ENCODE results near the gene TEKT3.
A peak's percentile ranks its signal among the peaks of the same experiment; 100 is the strongest.

Gene TEKT3

DNA sequence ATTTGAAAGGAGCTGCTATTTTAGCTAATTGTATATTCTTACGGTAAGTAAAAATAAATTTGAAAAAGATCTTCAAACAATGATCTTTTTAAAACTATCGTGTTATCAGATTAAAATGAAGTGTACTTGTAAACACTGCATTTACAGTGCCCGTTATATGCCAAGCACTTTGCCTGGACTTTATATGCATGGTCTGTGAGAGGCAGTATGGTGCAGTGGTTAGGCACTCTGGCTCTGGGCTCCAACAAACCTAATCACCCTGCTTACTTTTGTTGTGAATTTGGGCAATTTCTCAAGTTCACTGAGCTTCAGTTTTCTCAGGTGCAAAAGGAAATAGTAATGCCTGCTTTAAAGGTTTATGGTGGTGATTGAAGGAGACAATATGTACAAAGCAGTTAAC, 77.7 kb downstream of the TEKT3 start:
- H3K4me3 ChIP-seq (ENCODE audit: low read depth, low read length) = no peak overlapping the region
- in situ Hi-C loops (cut with HindIII; ENCODE audit: low sequenced_read_pairs) = no loop called here
- TF ChIP-seq CTCF (IDR thresholded peaks at IDR 0.05; ENCODE audit: low read depth, low read length) = no peak
- no peak for DNase-seq (ENCODE audit: low read depth, low spot score)

DNA sequence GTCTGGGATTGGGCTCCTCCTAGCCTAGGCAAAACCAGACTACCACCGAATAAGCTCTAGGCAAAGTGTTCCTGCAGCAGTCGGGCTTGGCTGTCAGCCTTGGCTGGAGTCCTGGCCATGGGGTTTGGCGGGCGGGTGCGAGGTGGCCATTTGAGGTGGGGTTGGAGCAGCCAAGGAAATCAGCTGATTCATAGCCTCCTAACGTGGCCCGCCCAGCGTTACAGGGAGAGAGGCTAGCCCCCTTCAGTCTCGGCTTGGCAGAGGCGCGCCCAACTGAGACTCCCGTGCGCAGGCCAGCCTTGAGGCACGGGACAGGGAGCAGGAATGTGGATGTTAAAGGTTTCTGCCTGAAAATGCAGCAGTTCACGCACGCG, 78.2 kb downstream of the TEKT3 start:
- TF ChIP-seq CTCF (IDR thresholded peaks at IDR 0.05; ENCODE audit: low read depth, low read length) = no peak
- peak overlapping the region; percentile 80 for H3K4me3 ChIP-seq (ENCODE audit: low read depth, low read length)
- in situ Hi-C loops (cut with HindIII; ENCODE audit: low sequenced_read_pairs) = no loop called here
- peak; percentile 90 for DNase-seq (ENCODE audit: low read depth, low spot score)

DNA sequence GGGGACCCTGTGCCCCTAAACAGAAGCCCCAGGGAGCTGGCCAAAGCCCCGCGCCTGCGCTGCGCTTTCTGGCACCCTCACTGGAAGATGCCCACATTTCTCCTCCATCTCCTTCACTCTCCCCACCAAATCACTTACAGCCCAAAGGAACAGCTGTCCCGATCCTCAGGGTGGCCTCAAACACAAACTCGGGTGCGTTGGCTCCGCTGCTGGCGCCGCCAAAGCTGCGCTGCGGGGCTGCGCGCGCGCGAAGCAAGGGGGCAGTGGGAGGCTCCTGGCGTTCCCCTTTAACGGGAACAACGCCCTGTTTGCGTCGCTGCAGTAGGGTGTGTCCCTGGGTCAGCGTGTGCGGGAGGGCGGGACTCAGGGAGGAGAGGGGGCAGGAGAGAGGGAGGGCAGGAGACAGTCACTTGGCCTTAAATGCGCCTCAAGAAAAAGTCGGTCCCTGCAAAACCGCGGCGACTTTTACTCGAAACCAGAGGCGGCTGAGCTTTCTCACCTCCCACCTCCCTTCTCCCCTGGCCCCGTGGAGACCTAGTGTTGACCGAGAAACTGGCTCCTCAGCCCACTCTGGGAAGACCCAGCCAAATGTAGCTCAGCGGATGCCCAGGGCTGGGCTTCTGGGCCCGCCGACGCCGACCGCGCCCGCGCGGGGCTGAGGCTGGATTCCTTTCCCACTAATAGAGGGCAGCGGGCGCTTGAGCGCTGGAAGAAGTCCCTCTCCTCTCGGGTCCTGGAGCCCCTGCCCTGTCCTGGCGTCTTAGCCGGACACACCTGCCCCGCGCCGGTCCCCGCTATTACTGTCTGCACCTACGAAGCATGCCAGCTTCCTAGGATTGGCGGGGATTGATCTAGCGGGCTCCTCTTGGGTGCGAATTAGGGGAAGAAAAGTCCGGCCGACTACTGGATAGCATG, 78.8 kb downstream of the TEKT3 start:
- peak; percentile 30 for TF ChIP-seq CTCF (IDR thresholded peaks at IDR 0.05; ENCODE audit: low read depth, low read length)
- peak; percentile 87 for DNase-seq (ENCODE audit: low read depth, low spot score)
- in situ Hi-C loops (cut with HindIII; ENCODE audit: low sequenced_read_pairs) = no loop called here
- H3K4me3 ChIP-seq (ENCODE audit: low read depth, low read length) = peak overlapping the region; percentile 80

GRCh38 chr17:15261802-15262290, 79.6 kb downstream of the TEKT3 start:
- H3K4me3 ChIP-seq (ENCODE audit: low read depth, low read length) = peak overlapping the region; percentile 80
- no peak for TF ChIP-seq CTCF (IDR thresholded peaks at IDR 0.05; ENCODE audit: low read depth, low read length)
- DNase-seq (ENCODE audit: low read depth, low spot score) = peak; percentile 51
- in situ Hi-C loops (cut with HindIII; ENCODE audit: low sequenced_read_pairs) = no loop called here

DNA sequence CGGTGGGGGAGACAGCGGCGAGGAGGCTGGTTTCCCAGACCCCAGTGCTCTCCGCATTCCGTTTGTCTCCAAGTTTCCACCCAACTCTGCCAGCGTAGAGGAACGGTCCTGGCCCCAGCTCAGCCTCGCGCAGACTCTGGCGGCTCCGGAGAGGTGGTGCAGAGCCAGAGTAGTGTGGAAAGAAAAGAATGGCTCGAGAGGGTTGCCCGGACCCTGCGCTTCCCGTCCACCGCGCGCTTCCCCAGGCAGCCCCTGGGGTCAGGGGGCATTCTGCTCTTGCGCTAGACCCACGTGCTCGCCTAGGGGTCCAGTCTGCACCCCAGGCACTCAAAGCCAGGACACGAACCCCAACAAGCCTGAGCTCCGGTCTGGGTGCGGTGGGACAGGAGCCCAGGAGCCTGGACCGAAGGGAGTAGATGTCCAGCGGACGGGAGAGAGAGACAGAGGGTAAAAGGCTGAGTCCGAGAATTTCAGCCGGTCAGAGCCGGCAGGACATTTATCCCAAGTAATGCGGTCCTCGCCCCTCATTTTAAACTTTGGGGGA, 80.1 kb downstream of the TEKT3 start:
- in situ Hi-C loops (cut with HindIII; ENCODE audit: low sequenced_read_pairs) = no loop called here
- peak; percentile 27 for TF ChIP-seq CTCF (IDR thresholded peaks at IDR 0.05; ENCODE audit: low read depth, low read length)
- DNase-seq (ENCODE audit: low read depth, low spot score) = peak; percentile 61
- H3K4me3 ChIP-seq (ENCODE audit: low read depth, low read length) = peak overlapping the region; percentile 80

- H3K4me3 ChIP-seq (ENCODE audit: low read depth, low read length) = peak overlapping the region; percentile 80
- peak; percentile 91 for DNase-seq (ENCODE audit: low read depth, low spot score)
- in situ Hi-C loops (cut with HindIII; ENCODE audit: low sequenced_read_pairs) = no loop called here
- peak; percentile 55 for TF ChIP-seq CTCF (IDR thresholded peaks at IDR 0.05; ENCODE audit: low read depth, low read length)
Observed at GRCh38 chr17:15260376-15261257, 80.8 kb downstream of the TEKT3 start.
